Osteocyte (in vitro differentiated cells): ENCODE measurements around the gene RCOR1. TPM values are rescaled to one million over a fixed set of nuclear protein-coding genes. Genes with fewer than 3 reads are reported as not detected.

ENCODE experiments used
- DNase-seq: peaks from one replicate; pipeline ENCODE4 v3.0.0; 2021; ENCODE audit warnings: mixed read lengths; ENCODE audit not compliant: unreplicated experiment; ENCODE audit errors: extremely low spot score
- H3K27ac Mint-ChIP-seq: one replicate; pipeline ENCODE4 v1.8.0; 2021; ENCODE audit warnings: mild to moderate bottlenecking, mixed read lengths; ENCODE audit not compliant: unreplicated experiment
- H3K27me3 Mint-ChIP-seq: one replicate; pipeline ENCODE4 v1.8.0; 2021; ENCODE audit warnings: mixed read lengths; ENCODE audit not compliant: unreplicated experiment
- H3K36me3 Mint-ChIP-seq: one replicate; pipeline ENCODE4 v1.8.0; 2021; ENCODE audit warnings: mixed read lengths; ENCODE audit not compliant: unreplicated experiment
- H3K4me1 Mint-ChIP-seq: one replicate; pipeline ENCODE4 v1.8.0; 2021; ENCODE audit warnings: mixed read lengths; ENCODE audit not compliant: unreplicated experiment
- H3K4me3 Mint-ChIP-seq: one replicate; pipeline ENCODE4 v1.8.0; 2021; ENCODE audit warnings: mild to moderate bottlenecking, moderate library complexity, mixed read lengths; ENCODE audit not compliant: unreplicated experiment
- H3K9me3 Mint-ChIP-seq: one replicate; pipeline ENCODE4 v1.8.0; 2021; ENCODE audit warnings: mixed read lengths; ENCODE audit not compliant: unreplicated experiment
- total RNA-seq: library from RNA; stranded (reverse); gene quantifications from 2 replicates; pipeline ENCODE4 v1.2.1, GENCODE V29; 2021
- TF ChIP-seq, protein P1 (sequence below): fragments of 200-600 bp; sonication (generic); IDR thresholded peaks from 2 replicates; pipeline ENCODE4 v1.5.0; 2021; ENCODE audit warnings: antibody characterized with exemption, mild to moderate bottlenecking, moderate library complexity

The RCOR1 gene
- total RNA-seq, 1 donor from 2014 or later: 23.6 TPM

DNA sequence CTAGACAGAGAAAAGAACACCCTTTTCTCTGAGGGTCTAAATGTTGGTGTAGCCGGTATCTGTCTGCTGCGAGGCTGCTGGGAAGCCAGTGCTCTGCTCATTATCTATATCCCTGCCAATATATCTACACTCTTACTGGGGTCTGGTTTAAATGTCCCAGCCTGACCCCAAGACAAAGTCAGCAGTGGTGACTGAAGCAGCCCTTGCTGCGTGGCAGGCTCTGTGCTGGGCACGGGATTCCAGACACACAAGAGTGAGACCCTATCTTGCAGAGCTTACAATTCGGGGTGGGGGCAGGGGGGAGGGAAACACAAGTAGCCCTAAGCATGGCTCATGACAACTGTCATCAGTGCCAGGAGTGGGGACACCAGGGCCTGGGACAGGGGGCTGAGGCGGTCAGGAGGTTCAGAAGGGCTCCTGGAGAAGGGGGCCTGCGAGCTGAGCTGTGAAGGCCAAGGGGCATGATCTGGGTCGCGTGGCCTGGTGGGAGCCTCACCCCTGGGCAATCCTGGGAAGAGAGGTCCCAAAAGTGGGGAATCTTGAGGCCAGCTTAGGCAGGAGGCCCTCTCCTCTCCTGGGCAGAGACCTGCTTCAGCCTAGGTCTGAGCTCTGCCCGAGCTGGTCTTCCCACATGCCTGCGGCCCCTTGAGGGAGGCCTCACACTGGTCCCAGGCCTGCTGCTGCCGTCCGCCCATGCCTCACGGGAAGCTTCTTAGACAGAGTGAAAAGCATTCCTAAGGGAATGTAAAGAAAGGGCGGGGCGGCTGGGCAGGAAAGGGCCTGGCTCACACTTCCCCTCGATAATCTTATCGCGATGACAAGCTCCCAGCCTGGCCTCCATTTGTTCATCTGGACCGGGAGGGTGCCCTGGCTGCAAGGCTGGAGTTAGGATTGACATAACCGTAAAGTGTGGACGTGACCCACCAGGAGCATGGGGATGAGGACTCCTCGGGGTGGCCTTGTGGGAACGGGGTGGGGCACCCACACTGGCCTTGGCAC is 7.3 kb upstream of the RCOR1 start:
- no peak overlapping the region for H3K4me3 Mint-ChIP-seq
- DNase-seq: no peak
- H3K27me3 Mint-ChIP-seq: no peaks in the 10 kb centered on the region
- H3K4me1 Mint-ChIP-seq: peaks cover 31% of the 10 kb centered on the region
- no peaks in the 10 kb centered on the region for H3K36me3 Mint-ChIP-seq
- no peaks in the 10 kb centered on the region for H3K9me3 Mint-ChIP-seq
- no peak overlapping the region for H3K27ac Mint-ChIP-seq
- TF ChIP-seq, protein P1, sequence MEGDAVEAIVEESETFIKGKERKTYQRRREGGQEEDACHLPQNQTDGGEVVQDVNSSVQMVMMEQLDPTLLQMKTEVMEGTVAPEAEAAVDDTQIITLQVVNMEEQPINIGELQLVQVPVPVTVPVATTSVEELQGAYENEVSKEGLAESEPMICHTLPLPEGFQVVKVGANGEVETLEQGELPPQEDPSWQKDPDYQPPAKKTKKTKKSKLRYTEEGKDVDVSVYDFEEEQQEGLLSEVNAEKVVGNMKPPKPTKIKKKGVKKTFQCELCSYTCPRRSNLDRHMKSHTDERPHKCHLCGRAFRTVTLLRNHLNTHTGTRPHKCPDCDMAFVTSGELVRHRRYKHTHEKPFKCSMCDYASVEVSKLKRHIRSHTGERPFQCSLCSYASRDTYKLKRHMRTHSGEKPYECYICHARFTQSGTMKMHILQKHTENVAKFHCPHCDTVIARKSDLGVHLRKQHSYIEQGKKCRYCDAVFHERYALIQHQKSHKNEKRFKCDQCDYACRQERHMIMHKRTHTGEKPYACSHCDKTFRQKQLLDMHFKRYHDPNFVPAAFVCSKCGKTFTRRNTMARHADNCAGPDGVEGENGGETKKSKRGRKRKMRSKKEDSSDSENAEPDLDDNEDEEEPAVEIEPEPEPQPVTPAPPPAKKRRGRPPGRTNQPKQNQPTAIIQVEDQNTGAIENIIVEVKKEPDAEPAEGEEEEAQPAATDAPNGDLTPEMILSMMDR: no peak

DNA sequence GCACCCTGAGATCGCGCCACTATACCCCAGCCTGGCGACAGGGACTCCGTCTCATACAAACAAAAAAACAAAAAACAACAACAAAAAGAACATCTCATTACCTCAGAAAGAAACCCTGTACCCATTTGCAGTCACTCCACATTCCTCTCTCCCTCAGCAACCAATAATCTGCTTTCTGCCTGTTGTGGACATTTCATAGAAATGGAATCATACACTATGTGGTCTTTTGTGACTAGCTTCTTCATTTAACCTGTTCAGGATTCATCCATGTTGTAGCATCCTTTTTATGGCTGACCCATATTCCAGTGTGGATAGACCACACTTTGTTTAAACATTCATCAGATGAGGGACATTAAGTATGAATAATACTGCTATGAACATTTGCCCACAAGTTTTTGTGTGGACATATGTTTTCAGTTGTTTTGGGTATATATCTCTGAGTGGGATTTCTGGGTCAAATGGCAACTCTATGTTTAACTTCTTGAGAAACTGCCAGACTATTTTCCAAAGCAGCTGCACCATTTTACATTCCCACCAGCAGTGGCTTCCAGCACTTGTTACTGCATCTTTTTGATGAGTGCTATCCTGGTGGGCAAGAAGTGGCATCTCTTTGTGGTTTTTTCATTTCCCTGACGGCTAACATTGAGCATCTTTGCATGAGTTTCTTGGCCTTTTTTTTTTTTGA is 5.9 kb upstream of the RCOR1 start:
- H3K27ac Mint-ChIP-seq: no peak overlapping the region
- H3K4me3 Mint-ChIP-seq: no peak overlapping the region
- no peaks in the 10 kb centered on the region for H3K36me3 Mint-ChIP-seq
- TF ChIP-seq, protein P1: no peak
- DNase-seq: no peak
- no peaks in the 10 kb centered on the region for H3K27me3 Mint-ChIP-seq
- H3K9me3 Mint-ChIP-seq: no peaks in the 10 kb centered on the region
- H3K4me1 Mint-ChIP-seq: peaks cover 38% of the 10 kb centered on the region

DNA sequence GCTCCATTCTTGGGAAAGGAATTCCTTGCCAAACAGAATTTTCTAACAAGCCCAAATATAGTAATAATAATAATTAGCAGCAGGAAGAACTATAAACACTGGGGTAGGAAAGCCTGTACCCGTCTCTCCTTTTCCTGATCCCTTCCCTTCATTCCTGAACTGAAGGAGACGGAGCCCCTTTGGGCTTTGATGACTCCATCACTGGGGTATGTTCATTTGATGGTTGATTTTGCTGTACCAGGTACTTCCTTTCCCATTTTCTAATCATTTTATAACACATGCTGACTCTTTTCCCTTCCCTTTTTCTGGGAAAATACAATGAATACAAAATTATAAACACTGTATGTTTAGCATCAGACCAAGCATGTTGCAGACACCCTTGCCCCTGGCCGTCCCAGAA is 3.6 kb upstream of the RCOR1 start:
- TF ChIP-seq, protein P1: no peak
- Mint-ChIP-seq H3K4me1 (peaks cover 36% of the 10 kb centered on the region), H3K9me3 (no peaks in the 10 kb centered on the region), H3K36me3 (no peaks in the 10 kb centered on the region), H3K27ac (no peak overlapping the region), H3K27me3 (no peaks in the 10 kb centered on the region), H3K4me3 (no peak overlapping the region)
- DNase-seq: no peak

DNA sequence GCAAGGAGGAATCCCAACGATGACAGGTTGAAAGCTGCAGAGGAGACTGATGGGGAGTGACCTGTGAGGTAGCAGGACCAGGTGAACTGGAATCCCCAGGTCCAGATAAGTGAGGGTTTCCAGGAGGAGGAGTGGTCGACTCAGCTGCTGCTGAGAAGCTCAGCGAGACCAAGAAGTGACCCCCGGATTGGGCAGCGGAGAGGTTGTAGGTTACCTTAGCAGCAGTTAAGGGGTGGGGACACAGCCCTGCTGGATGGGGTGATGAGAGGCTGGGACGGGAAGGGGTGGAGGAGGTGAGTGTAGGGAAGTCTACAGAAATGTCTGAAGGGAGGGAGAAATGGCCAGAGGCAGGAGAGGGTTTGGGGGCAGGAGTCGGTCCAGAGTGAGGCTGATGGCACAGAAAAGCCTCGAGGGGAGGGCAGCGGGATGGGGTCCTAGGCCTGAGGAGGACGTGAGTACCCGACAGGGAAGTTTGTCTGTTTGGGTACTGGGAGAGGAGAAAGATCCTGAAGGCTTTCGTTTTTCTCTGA is 2.6 kb upstream of the RCOR1 start:
- no peak for DNase-seq
- Mint-ChIP-seq H3K36me3 (no peaks in the 10 kb centered on the region), H3K4me3 (peak overlapping the region; percentile 14), H3K4me1 (peaks cover 46% of the 10 kb centered on the region), H3K27me3 (no peaks in the 10 kb centered on the region), H3K27ac (peak overlapping the region; percentile 48), H3K9me3 (no peaks in the 10 kb centered on the region)
- TF ChIP-seq, protein P1: no peak

DNA sequence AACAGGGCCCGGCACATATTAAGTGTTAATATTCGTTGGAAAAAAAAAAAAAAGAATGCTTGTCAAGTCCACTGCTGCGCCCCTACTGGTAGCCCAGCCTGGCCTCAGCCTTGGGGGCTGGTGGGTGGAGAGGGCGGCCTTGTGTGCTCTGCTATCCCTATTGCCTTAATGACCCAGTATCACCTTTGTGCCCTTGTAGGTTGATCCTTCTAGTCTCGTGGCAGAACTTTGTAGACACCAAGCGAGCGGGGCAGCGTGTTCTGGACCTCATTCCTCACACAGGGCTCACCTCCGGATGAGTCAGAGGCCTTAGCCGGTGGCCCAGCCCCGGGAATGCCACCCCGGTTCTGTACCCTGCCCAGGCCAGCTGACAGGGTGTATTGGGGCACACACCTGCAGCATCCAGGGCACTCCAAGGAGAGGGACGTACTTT is 1.8 kb upstream of the RCOR1 start:
- TF ChIP-seq, protein P1: peak; percentile 42
- H3K27ac Mint-ChIP-seq: peak overlapping the region; percentile 76
- DNase-seq: no peak
- H3K4me3 Mint-ChIP-seq: peak overlapping the region; percentile 90
- H3K9me3 Mint-ChIP-seq: no peaks in the 10 kb centered on the region
- no peaks in the 10 kb centered on the region for H3K36me3 Mint-ChIP-seq
- H3K27me3 Mint-ChIP-seq: no peaks in the 10 kb centered on the region
- H3K4me1 Mint-ChIP-seq: peaks cover 48% of the 10 kb centered on the region
